HG03064 (cell line): ENCODE data around the gene SLC22A4.

Experiments
- ATAC-seq: cut with Tn5 transposase; IDR thresholded peaks from one replicate; pipeline ENCODE4 v1.9.1; 2021; ENCODE audit warnings: low read depth; ENCODE audit not compliant: unreplicated experiment

SLC22A4 gene

DNA sequence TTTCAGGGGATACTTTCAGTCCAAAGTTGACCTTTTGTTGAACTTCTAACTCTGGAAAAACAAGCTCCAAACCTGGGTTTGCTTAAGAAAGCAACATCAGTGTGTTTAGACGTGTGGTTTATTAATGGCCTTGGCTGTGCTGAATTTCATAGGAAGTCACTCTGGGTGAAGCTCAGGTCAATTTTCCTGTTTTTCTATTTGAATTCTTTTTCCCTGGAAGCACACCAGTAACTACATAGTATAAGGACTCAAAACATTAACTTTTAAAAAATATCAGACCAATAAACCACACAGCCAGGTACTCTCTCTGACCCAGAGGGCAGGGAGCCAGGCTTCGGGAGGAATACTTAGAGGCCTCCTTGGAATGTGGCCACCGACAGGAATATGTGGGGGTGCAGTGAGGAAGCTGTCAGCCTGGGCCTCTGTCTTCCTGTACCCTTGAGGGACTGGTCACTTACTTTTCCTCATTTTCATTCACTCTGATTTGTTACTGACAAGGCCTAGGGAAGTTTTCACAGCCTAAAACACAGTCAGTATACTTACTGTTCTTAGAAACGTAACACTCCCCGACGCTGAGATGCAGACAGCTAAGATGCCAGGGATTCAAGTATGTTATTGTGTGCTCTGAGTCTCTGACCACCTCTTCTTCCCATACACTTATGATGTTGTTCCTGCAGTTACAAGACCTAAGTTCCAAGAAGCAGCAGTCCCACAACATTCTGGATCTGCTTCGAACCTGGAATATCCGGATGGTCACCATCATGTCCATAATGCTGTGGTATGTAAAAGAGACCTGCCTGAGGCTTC, 94.3 kb downstream of the SLC22A4 start:
- ATAC-seq, result no peak

DNA sequence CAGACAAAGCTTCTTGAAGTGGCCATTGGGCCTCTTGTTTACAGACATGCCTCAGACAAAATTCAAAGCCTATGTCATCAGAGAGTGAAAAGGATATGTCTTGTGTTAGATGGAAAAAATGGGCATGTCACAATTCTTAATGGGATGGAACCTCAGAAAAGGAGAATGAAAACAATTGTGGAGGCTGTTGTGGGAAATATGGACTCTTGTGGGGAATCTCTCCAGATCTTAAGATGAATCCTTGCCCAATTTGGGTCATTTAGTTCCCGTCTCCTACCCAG, 94.8 kb downstream of the SLC22A4 start:
- no peak for ATAC-seq

DNA sequence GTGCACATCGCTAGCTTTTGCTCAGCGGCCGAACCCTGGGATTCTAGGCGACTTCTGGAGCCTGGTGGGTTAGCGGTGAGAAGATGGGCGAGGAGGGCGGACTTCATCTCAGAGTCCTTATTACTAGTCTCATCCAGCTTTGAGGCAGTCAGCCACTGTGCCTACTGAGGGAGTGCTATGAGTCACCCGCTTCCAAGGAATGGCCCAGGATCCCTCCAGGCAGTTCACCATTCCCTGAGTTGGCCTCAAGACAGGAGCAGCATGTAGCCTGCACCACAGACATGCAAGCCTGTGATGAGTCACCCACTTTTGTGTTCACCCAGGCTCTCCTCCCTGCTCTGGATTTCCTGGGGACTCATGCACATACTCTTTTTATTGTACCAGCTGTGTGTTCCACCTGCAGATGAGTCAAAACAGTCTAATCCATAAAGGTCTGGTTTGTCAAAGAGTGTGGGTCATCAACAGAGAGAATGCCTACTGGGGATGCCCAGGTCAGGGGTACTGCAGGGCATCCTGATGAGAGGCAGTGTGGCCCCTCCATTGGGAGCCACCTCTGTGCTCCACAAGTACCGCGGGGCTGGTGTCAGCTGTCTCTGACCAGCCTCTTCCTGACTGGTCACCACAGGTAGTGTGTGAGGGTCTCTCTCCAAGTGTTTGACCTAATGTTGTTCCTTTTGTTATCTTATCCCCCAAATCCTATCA, 95.5 kb downstream of the SLC22A4 start:
- no peak for ATAC-seq

DNA sequence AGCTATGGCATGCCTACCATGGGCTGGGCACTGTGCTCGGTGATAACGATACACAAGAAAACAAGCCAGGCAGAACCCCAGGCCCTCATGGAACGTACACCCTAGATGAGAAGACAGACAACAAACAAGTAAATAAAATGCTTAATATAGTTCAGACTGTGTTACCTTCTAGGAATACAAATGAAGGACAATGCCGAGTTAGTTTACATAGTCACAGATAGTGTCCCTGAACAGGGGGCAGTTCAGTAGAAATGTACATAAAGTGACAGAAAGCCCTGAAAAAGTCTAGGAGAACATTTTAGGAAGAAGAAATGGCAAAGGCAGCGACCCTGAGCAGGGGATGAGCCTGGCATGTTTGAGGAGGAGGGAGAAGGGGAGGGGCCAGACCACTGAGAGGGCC, 97.1 kb downstream of the SLC22A4 start:
- no peak for ATAC-seq

DNA sequence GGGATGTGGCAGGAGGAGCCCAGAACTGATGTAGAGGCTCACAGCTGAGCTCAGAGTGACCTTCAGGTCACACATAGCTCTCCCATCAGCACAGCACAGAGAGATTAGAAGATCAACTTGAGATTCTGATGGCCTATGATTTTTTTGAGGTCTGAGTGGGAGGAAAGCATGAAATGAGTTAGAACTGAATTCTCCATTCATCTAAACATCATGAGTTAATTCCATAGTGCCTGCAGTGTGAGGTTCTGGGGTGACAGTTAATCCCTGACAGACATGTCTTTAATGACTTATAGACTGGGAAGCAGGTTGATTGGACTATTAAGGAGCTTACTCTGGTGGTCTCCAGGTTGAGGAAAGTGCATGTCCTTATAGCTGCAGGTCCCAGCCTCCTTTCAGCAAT, 97.7 kb downstream of the SLC22A4 start:
- ATAC-seq, result no peak

DNA sequence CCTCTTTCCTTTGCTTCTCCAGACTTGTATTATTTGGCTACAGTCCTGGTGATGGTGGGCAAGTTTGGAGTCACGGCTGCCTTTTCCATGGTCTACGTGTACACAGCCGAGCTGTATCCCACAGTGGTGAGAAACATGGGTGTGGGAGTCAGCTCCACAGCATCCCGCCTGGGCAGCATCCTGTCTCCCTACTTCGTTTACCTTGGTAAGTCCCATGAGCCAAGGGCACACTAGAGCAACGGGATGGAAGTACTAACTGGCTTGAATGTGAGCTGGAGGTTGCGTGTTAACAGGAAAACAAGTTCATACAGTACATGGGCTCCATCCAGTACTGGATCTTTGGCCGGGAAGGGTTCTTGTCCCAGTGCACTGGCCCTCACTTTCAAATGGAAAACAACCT, 98.2 kb downstream of the SLC22A4 start:
- ATAC-seq, result no peak

DNA sequence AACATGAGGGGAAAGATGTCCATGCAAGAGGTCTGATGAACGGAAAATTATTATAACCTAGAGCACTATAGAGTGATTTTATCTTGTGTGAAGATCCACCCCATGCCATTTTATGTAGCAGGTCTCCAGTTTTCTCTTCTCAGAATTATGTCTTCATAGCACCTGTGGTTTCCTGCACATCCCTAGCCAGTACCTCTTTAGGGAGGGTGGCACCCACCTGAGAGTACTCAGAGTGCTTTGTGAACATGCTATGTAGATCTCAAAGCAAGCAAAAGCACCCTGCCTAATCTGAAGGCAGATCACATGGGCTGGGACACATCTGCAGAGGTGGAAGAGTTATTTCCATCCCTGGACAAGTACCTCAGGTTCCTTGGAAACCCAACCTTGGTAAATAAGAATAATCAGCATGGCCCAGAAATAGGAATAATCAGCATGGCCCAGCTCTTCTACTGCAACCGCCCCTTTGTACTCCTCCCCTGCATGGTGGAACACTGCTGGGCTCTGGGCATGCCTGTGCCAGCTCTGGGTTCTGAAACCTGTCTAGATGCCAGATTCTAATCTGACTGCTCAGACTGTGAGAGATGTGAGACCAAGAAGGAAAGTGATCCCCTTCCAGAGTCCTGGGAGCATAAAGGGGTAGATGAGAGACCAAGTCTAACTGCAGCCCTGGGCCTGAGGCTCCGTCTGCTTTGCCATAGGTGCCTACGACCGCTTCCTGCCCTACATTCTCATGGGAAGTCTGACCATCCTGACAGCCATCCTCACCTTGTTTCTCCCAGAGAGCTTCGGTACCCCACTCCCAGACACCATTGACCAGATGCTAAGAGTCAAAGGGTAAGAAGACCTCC, 99.0 kb downstream of the SLC22A4 start:
- no peak for ATAC-seq
